Measurements from ENCODE around the gene POM121L2. TPM values are rescaled to one million over a fixed set of nuclear protein-coding genes. Genes with fewer than 3 reads are reported as not detected.

The POM121L2 gene
- total RNA-seq, 1 experiment from 2014 or later = not detected

DNA sequence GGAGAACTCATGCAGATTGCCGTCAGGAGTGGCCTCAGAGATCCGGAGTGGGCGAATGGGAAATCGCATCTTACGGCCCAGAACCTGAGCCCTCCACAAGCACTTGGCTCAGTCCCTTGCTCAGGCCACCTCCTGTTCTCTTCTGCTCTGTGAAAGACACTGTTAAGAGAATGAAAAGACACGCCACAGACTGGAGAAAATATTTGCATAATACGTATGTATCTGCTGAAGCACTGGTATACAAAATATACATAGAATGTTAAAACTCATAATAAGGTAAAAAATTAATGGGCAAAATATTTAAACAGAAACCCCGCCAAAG is 838 bp upstream of the POM121L2 start:
- no peaks in the 10 kb centered on the region for H3K79me1 ChIP-seq (ENCODE audit: insufficient read depth, low read depth, low read length, poor library complexity, severe bottlenecking)

More for the DNA sequence above, 838 bp upstream of the POM121L2 start:
- no peak for DNase-seq
- no peak overlapping the region for H2BK5ac ChIP-seq (ENCODE audit: insufficient read length, low read length)
- no peak overlapping the region for H3K27ac ChIP-seq (ENCODE audit: insufficient read length, low read depth, low read length)
- no peak overlapping the region for H2BK20ac ChIP-seq (ENCODE audit: low read depth, low read length, poor library complexity, severe bottlenecking)
- no peak overlapping the region for H4K91ac ChIP-seq (ENCODE audit: insufficient read length, low read depth, low read length)
- no peak overlapping the region for H4K5ac ChIP-seq (ENCODE audit: insufficient read length, low read depth, low read length)
- no peaks in the 10 kb centered on the region for H3K9me3 ChIP-seq (ENCODE audit: control insufficient read depth, low read depth, low read length)
- no peak overlapping the region for H3K4ac ChIP-seq (ENCODE audit: low read depth, low read length)
- Mint-ChIP-seq H3K27ac (no peak overlapping the region), H3K9me3 (peaks cover 2 to 10% of the 10 kb centered on the region in 2 experiments; a peak in 3 of 5 replicates), H3K36me3 (ENCODE audit: insufficient read depth in 1 of 3, low read depth in 3 of 3) (no peaks in the 10 kb centered on the region), H3K4me1 (peaks cover 6 to 8% of the 10 kb centered on the region in 2 experiments; a peak in 3 of 4 replicates), H3K4me3 (peak overlapping the region; percentile 86 to 93), H3K27me3 (ENCODE audit: low read depth) (peaks cover 56% of the 10 kb centered on the region)
- no peak overlapping the region for H2BK12ac ChIP-seq (ENCODE audit: insufficient read length, low read depth, low read length)
- H3K23ac ChIP-seq (ENCODE audit: insufficient read length, low read depth, low read length) = no peak overlapping the region
- H3K9ac ChIP-seq (ENCODE audit: extremely low read depth, insufficient read length, low read length) = no peak overlapping the region
- no peak overlapping the region for H3K56ac ChIP-seq (ENCODE audit: insufficient read length, low read depth, low read length)
- peaks cover 24% of the 10 kb centered on the region; the same call in 1 of the 2 replicates for H3K27me3 ChIP-seq (ENCODE audit: insufficient read depth, low read length)
- H3K18ac ChIP-seq (ENCODE audit: insufficient read length, low read depth, low read length) = no peak overlapping the region
- WGBS (ENCODE audit: extremely low coverage, insufficient read length, low lambda C conversion rate) = no CpG with 5 or more reads among the region's 8 CpGs
- H2BK120ac ChIP-seq (ENCODE audit: low read depth, low read length, poor library complexity, severe bottlenecking) = no peak overlapping the region
- no peak overlapping the region for H2AK5ac ChIP-seq (ENCODE audit: insufficient read length, low read length)
- H4K20me1 ChIP-seq (ENCODE audit: control insufficient read depth, insufficient read depth, insufficient read length) = no peaks in the 10 kb centered on the region
- H4K8ac ChIP-seq (replicated peaks; ENCODE audit: insufficient read length, low read depth, low read length) = no peak overlapping the region
- TF ChIP-seq, protein P1, sequence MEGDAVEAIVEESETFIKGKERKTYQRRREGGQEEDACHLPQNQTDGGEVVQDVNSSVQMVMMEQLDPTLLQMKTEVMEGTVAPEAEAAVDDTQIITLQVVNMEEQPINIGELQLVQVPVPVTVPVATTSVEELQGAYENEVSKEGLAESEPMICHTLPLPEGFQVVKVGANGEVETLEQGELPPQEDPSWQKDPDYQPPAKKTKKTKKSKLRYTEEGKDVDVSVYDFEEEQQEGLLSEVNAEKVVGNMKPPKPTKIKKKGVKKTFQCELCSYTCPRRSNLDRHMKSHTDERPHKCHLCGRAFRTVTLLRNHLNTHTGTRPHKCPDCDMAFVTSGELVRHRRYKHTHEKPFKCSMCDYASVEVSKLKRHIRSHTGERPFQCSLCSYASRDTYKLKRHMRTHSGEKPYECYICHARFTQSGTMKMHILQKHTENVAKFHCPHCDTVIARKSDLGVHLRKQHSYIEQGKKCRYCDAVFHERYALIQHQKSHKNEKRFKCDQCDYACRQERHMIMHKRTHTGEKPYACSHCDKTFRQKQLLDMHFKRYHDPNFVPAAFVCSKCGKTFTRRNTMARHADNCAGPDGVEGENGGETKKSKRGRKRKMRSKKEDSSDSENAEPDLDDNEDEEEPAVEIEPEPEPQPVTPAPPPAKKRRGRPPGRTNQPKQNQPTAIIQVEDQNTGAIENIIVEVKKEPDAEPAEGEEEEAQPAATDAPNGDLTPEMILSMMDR (conservative IDR thresholded peaks at IDR 0.05) = no peak
- H3T11ph ChIP-seq (ENCODE audit: low read length) = no peak overlapping the region
- H3K14ac ChIP-seq (ENCODE audit: insufficient read depth, low read length) = no peak overlapping the region
- no peaks in the 10 kb centered on the region for H3K4me1 ChIP-seq (ENCODE audit: insufficient read depth, low read length)
- no peak overlapping the region for H2AFZ ChIP-seq (ENCODE audit: low read length)
- no peak overlapping the region for H2BK15ac ChIP-seq (ENCODE audit: low read depth, low read length)
- peak overlapping the region; percentile 69 for H3K4me2 ChIP-seq (ENCODE audit: insufficient read depth, insufficient read length, low read length)
- no peaks in the 10 kb centered on the region for H3K79me2 ChIP-seq (ENCODE audit: insufficient read depth, low read length)
- peaks cover 8% of the 10 kb centered on the region for H3K23me2 ChIP-seq (ENCODE audit: insufficient read length, low read depth, low read length, poor library complexity, severe bottlenecking)
